ENCODE measurements around the gene TSPAN5.
"Not testable (repeated sequence)": the region's sequence is repeated elsewhere in the genome, so short reads cannot be mapped to it uniquely, and the experiment has no call there.

TSPAN5 gene

GRCh38 chr4:98466868-98467599 is 191.4 kb downstream of the TSPAN5 start:
- H3K4me1 Mint-ChIP-seq = peaks cover 32% of the 10 kb centered on the region
- peaks cover 2 to 3% of the 10 kb centered on the region in 2 donors for H3K9me3 Mint-ChIP-seq
- peak overlapping the region in 1 of 2 donors; percentile 83 for H3K27ac Mint-ChIP-seq
- DNase-seq (no peak), ATAC-seq (peak; percentile 51)
- H3K4me3 Mint-ChIP-seq = peak overlapping the region in 1 of 2 donors; percentile 63
- H3K27me3 Mint-ChIP-seq = peaks cover 5% of the 10 kb centered on the region

- Mint-ChIP-seq H3K9me3 (peaks cover 14 to 18% of the 10 kb centered on the region in 2 donors), H3K4me1 (peaks cover 13% of the 10 kb centered on the region), H3K4me3 (no peak overlapping the region), H3K27ac (no peak overlapping the region), H3K27me3 (no peaks in the 10 kb centered on the region)
- DNase-seq (no peak), ATAC-seq (no peak)
These were observed 195.9 kb downstream of the TSPAN5 start for GRCh38 chr4:98462487-98462886.

- H3K27me3 Mint-ChIP-seq, DNase-seq, ATAC-seq, H3K4me3 Mint-ChIP-seq, H3K27ac Mint-ChIP-seq, H3K4me1 Mint-ChIP-seq: not testable (repeated sequence)
- H3K9me3 Mint-ChIP-seq = peaks cover 14 to 25% of the 10 kb centered on the region in 2 donors
These were observed 197.1 kb downstream of the TSPAN5 start for GRCh38 chr4:98461121-98461865.

- not testable (repeated sequence) for H3K4me3 Mint-ChIP-seq, DNase-seq, ATAC-seq, H3K27ac Mint-ChIP-seq, H3K27me3 Mint-ChIP-seq, H3K4me1 Mint-ChIP-seq
- H3K9me3 Mint-ChIP-seq = peaks cover 17 to 31% of the 10 kb centered on the region in 2 donors
These were observed 201.0 kb downstream of the TSPAN5 start for GRCh38 chr4:98457422-98457821.

GRCh38 chr4:98452091-98452490 is 206.3 kb downstream of the TSPAN5 start:
- Mint-ChIP-seq H3K27ac (no peak overlapping the region), H3K27me3 (no peaks in the 10 kb centered on the region), H3K4me1 (peaks cover 31% of the 10 kb centered on the region), H3K4me3 (no peak overlapping the region), H3K9me3 (peaks cover 5 to 15% of the 10 kb centered on the region in 2 donors)
- no peak for DNase-seq
- ATAC-seq = no peak

GRCh38 chr4:98448908-98449307 is 209.5 kb downstream of the TSPAN5 start:
- no peaks in the 10 kb centered on the region for H3K27me3 Mint-ChIP-seq
- DNase-seq (no peak), ATAC-seq (peak; percentile 32)
- peaks cover 5 to 8% of the 10 kb centered on the region in 2 donors for H3K9me3 Mint-ChIP-seq
- peaks cover 43% of the 10 kb centered on the region for H3K4me1 Mint-ChIP-seq
- H3K4me3 Mint-ChIP-seq = no peak overlapping the region
- H3K27ac Mint-ChIP-seq = no peak overlapping the region

- peaks cover 4 to 5% of the 10 kb centered on the region in 2 donors for H3K9me3 Mint-ChIP-seq
- DNase-seq (no peak), ATAC-seq (no peak)
- peak overlapping the region; percentile 24 to 82 for H3K27ac Mint-ChIP-seq
- H3K4me1 Mint-ChIP-seq = peaks cover 43% of the 10 kb centered on the region
- no peaks in the 10 kb centered on the region for H3K27me3 Mint-ChIP-seq
- H3K4me3 Mint-ChIP-seq = peak overlapping the region; percentile 61 to 74
These were observed 210.8 kb downstream of the TSPAN5 start for GRCh38 chr4:98447648-98448047.

- no peaks in the 10 kb centered on the region for H3K9me3 Mint-ChIP-seq
- H3K4me1 Mint-ChIP-seq = peaks cover 43% of the 10 kb centered on the region
- H3K27me3 Mint-ChIP-seq = no peaks in the 10 kb centered on the region
- peak overlapping the region; percentile 61 to 74 for H3K4me3 Mint-ChIP-seq
- peak overlapping the region; percentile 79 to 95 for H3K27ac Mint-ChIP-seq
- ATAC-seq = peak; percentile 95
- DNase-seq = peak; percentile 56 to 77
These were observed 211.7 kb downstream of the TSPAN5 start for GRCh38 chr4:98446499-98447375.

- H3K4me3 Mint-ChIP-seq = no peak overlapping the region
- no peak for ATAC-seq
- no peak overlapping the region for H3K27ac Mint-ChIP-seq
- DNase-seq = no peak
- no peaks in the 10 kb centered on the region for H3K27me3 Mint-ChIP-seq
- H3K9me3 Mint-ChIP-seq = no peaks in the 10 kb centered on the region
- peaks cover 36% of the 10 kb centered on the region for H3K4me1 Mint-ChIP-seq
These were observed 214.0 kb downstream of the TSPAN5 start for GRCh38 chr4:98444371-98444770.

- Mint-ChIP-seq H3K27ac (no peak overlapping the region), H3K4me1 (peaks cover 14% of the 10 kb centered on the region), H3K27me3 (no peaks in the 10 kb centered on the region), H3K4me3 (no peak overlapping the region), H3K9me3 (no peaks in the 10 kb centered on the region)
- no peak for ATAC-seq
- DNase-seq = no peak
These were observed 223.6 kb downstream of the TSPAN5 start for GRCh38 chr4:98434816-98435215.

GRCh38 chr4:98433691-98434090 is 224.7 kb downstream of the TSPAN5 start:
- DNase-seq (no peak), ATAC-seq (no peak)
- no peak overlapping the region for H3K4me3 Mint-ChIP-seq
- H3K27ac Mint-ChIP-seq = no peak overlapping the region
- peaks cover 9% of the 10 kb centered on the region for H3K4me1 Mint-ChIP-seq
- H3K27me3 Mint-ChIP-seq = no peaks in the 10 kb centered on the region
- H3K9me3 Mint-ChIP-seq = no peaks in the 10 kb centered on the region

- H3K27me3 Mint-ChIP-seq = no peaks in the 10 kb centered on the region
- no peak overlapping the region for H3K4me3 Mint-ChIP-seq
- ATAC-seq (peak; percentile 56), DNase-seq (no peak)
- H3K4me1 Mint-ChIP-seq = peaks cover 24% of the 10 kb centered on the region
- no peak overlapping the region for H3K27ac Mint-ChIP-seq
- peaks cover 10 to 19% of the 10 kb centered on the region in 2 donors for H3K9me3 Mint-ChIP-seq
These were observed 227.6 kb downstream of the TSPAN5 start for GRCh38 chr4:98430708-98431403.

GRCh38 chr4:98423009-98423408 is 235.4 kb downstream of the TSPAN5 start:
- Mint-ChIP-seq H3K9me3 (peaks cover 21 to 24% of the 10 kb centered on the region in 2 donors), H3K4me3 (no peak overlapping the region)
- no peak for ATAC-seq

GRCh38 chr4:98421111-98421510 is 237.3 kb downstream of the TSPAN5 start:
- ATAC-seq (no peak), DNase-seq (no peak)
- Mint-ChIP-seq H3K4me3 (no peak overlapping the region), H3K27me3 (no peaks in the 10 kb centered on the region), H3K4me1 (peaks cover 12% of the 10 kb centered on the region), H3K9me3 (peaks cover 7 to 14% of the 10 kb centered on the region in 2 donors), H3K27ac (no peak overlapping the region)

More at GRCh38 chr4:98423009-98423408, 235.4 kb downstream of the TSPAN5 start:
- no peak for DNase-seq
- no peaks in the 10 kb centered on the region for H3K27me3 Mint-ChIP-seq
- H3K4me1 Mint-ChIP-seq = peaks cover 24% of the 10 kb centered on the region
- no peak overlapping the region for H3K27ac Mint-ChIP-seq
